Airway epithelial cell (primary cell): Measurements from ENCODE around the gene OSCP1. TPM values are rescaled to one million over a fixed set of nuclear protein-coding genes. Genes with fewer than 3 reads are reported as not detected.

Experiments
- total RNA-seq: library from RNA; depleted of rRNA; stranded (reverse); fragments of >200 nt; gene quantifications from 2 replicates; pipeline ENCODE4 v1.2.3, GENCODE V29; 2015

OSCP1 gene
- total RNA-seq, result 6.4 and 11.0 TPM in 2 replicates

GRCh38 chr1:36450270-36450918 lies at the start of gene OSCP1:
TSS of gene OSCP1 (minus strand) at chr1:36450451. CDS start at chr1:36450369, 82 bp downstream.

GRCh38 chr1:36482724-36483388 lies 32.6 kb upstream of the OSCP1 start, which contains the start of gene CSF3R:
TSS of gene CSF3R (minus strand) at chr1:36482913. CDS start at chr1:36479496, 3,417 bp downstream.

GRCh38 chr1:36463803-36464604 lies 13.8 kb upstream of the OSCP1 start, which contains the start of gene MRPS15:
TSS of gene MRPS15 (minus strand) at chr1:36464384. CDS start at chr1:36464275, 109 bp downstream.

GRCh38 chr1:36397378-36398230 lies 52.6 kb downstream of the OSCP1 start, which contains the start of gene LSM10:
TSS of gene LSM10 (minus strand) at chr1:36397908. CDS start at chr1:36394129, 3,779 bp downstream.

GRCh38 chr1:36385410-36386264 lies 64.6 kb downstream of the OSCP1 start, which contains the start of gene STK40:
TSS of gene STK40 (minus strand) at chr1:36385924. CDS start at chr1:36361332, 24,592 bp downstream.

Other genes starting within 250 kb of the OSCP1 start
- gene THRAP3, start 226.0 kb downstream of the OSCP1 start, total RNA-seq, result 55.6 and 95.5 TPM in 2 replicates
- gene SH3D21, start 144.1 kb downstream of the OSCP1 start, total RNA-seq, result 5.8 and 7.6 TPM in 2 replicates
- gene EVA1B, start 126.8 kb downstream of the OSCP1 start, total RNA-seq, result 32.0 and 36.7 TPM in 2 replicates
- gene STK40, start 64.5 kb downstream of the OSCP1 start, total RNA-seq, result 14.4 and 14.5 TPM in 2 replicates
- 29.7 and 45.2 TPM in 2 replicates for gene LSM10, start 52.5 kb downstream of the OSCP1 start, total RNA-seq
- gene MRPS15, start 13.9 kb upstream of the OSCP1 start, total RNA-seq, result 94.2 and 192 TPM in 2 replicates
- gene CSF3R, start 32.5 kb upstream of the OSCP1 start, total RNA-seq, result not detected in 2 replicates